SU-DHL-6 (cell line): ENCODE results near the gene GPR153.

ENCODE experiments used
- H2AFZ ChIP-seq: fragments of 200-600 bp; sonication (generic); 2 replicates; pipeline ENCODE4 v1.6.1; 2014; ENCODE audit warnings: low read depth, mild to moderate bottlenecking, moderate library complexity, mixed read lengths, antibody characterized with exemption, low read length; ENCODE audit not compliant: severe bottlenecking
- H3F3A ChIP-seq: fragments of 200-600 bp; shearing (Covaris generic); 2 replicates; pipeline ENCODE4 v1.6.0; 2016; ENCODE audit warnings: antibody characterized with exemption, mild to moderate bottlenecking; ENCODE audit not compliant: insufficient read depth
- H3K27ac ChIP-seq: fragments of 200-600 bp; sonication (generic); 2 replicates; pipeline ENCODE4 v1.5.1; 2016; ENCODE audit warnings: low read depth, mild to moderate bottlenecking, low read length, moderate library complexity, mixed read lengths
- H3K27me3 ChIP-seq: fragments of 200-600 bp; sonication (generic), shearing (Covaris generic); 2 replicates; pipeline ENCODE4 v1.6.0; 2014; ENCODE audit warnings: mild to moderate bottlenecking, low read length
- H3K36me3 ChIP-seq: fragments of 200-600 bp; sonication (generic); 2 replicates; pipeline ENCODE4 v1.6.1; 2014; ENCODE audit warnings: mild to moderate bottlenecking, low read length, mixed read lengths
- H3K4me2 ChIP-seq: fragments of 300-600, 200-600 bp; shearing (Covaris generic), sonication (generic); 2 replicates; pipeline ENCODE4 v1.6.0; 2014; ENCODE audit warnings: low read length, low read depth, mild to moderate bottlenecking; ENCODE audit not compliant: poor library complexity, severe bottlenecking
- H3K4me3 ChIP-seq: fragments of 200-600 bp; sonication (generic); 2 replicates; pipeline ENCODE4 v1.5.1; 2014; ENCODE audit warnings: antibody characterized with exemption, low read length, mild to moderate bottlenecking, mixed read lengths; ENCODE audit not compliant: insufficient read depth, poor library complexity, severe bottlenecking
- H3K79me2 ChIP-seq: fragments of 200-600 bp; sonication (generic); 2 replicates; pipeline ENCODE4 v1.6.1; 2014; ENCODE audit warnings: mild to moderate bottlenecking, low read length, moderate library complexity; ENCODE audit not compliant: insufficient read depth
- H3K9ac ChIP-seq: fragments of 200-600 bp; sonication (generic); 2 replicates; pipeline ENCODE4 v1.7.0; 2014; ENCODE audit warnings: mild to moderate bottlenecking, low read length
- H3K9me2 ChIP-seq: fragments of 200-600 bp; sonication (generic); replicated peaks from 2 replicates; pipeline ENCODE4 v1.6.1; 2014; ENCODE audit warnings: low read length; ENCODE audit not compliant: insufficient read depth
- H3K9me3 ChIP-seq: fragments of 200-600 bp; sonication (generic); 2 replicates; pipeline ENCODE4 v1.6.1; 2014; ENCODE audit warnings: low read length, mixed read lengths; ENCODE audit not compliant: insufficient read depth
- H4K20me1 ChIP-seq: fragments of 200-600 bp; sonication (generic); 2 replicates; pipeline ENCODE4 v1.6.1; 2014; ENCODE audit warnings: low read depth, mild to moderate bottlenecking, antibody characterized with exemption, low read length, moderate library complexity, mixed read lengths
- CTCF ChIP-seq: fragments of 200-600 bp; sonication (generic); IDR thresholded peaks from one replicate; pipeline ENCODE4 v1.5.1; 2017; ENCODE audit warnings: antibody characterized with exemption, mild to moderate bottlenecking, low read length, moderate library complexity; ENCODE audit not compliant: insufficient read depth, poor library complexity, severe bottlenecking
- EZH2phosphoT487 ChIP-seq: fragments of 200-600 bp; sonication (generic), shearing (Covaris generic); conservative IDR thresholded peaks from 2 replicates; pipeline ENCODE4 v1.6.1; 2018; ENCODE audit warnings: mild to moderate bottlenecking, antibody characterized with exemption, low read length, moderate library complexity, mixed read lengths

The GPR153 gene

GRCh38 chr1:6225651-6226050, 35.2 kb downstream of the GPR153 start:
- Histone ChIP-seq H3K4me3 (no peak overlapping the region), H4K20me1 (no peaks in the 10 kb centered on the region), H3K27ac (no peak overlapping the region), H3K9me2 (no peaks in the 10 kb centered on the region), H3K9ac (no peak overlapping the region), H2AFZ (no peak overlapping the region), H3F3A (0 out of 2 replicates have a peak, but pooled peaks cover 3% of the 10 kb centered on the region), H3K79me2 (no peaks in the 10 kb centered on the region), H3K36me3 (no peaks in the 10 kb centered on the region), H3K9me3 (no peaks in the 10 kb centered on the region), H3K27me3 (no peaks in the 10 kb centered on the region), H3K4me2 (no peak overlapping the region)
- TF ChIP-seq CTCF (no peak), EZH2phosphoT487 (no peak)

- no peak overlapping the region for H3K27ac ChIP-seq
- H3K9me2 ChIP-seq: no peaks in the 10 kb centered on the region
- no peaks in the 10 kb centered on the region for H4K20me1 ChIP-seq
- H2AFZ ChIP-seq: no peak overlapping the region
- no peaks in the 10 kb centered on the region for H3K9me3 ChIP-seq
- H3K27me3 ChIP-seq: no peaks in the 10 kb centered on the region
- no peaks in the 10 kb centered on the region for H3K36me3 ChIP-seq
- TF ChIP-seq CTCF: no peak
- no peak for TF ChIP-seq EZH2phosphoT487
- no peaks in the 10 kb centered on the region for H3F3A ChIP-seq
- no peak overlapping the region for H3K4me2 ChIP-seq
- no peak overlapping the region for H3K9ac ChIP-seq
- H3K79me2 ChIP-seq: no peaks in the 10 kb centered on the region
- H3K4me3 ChIP-seq: no peak overlapping the region
Measured at GRCh38 chr1:6224718-6225117, 36.2 kb downstream of the GPR153 start.

DNA sequence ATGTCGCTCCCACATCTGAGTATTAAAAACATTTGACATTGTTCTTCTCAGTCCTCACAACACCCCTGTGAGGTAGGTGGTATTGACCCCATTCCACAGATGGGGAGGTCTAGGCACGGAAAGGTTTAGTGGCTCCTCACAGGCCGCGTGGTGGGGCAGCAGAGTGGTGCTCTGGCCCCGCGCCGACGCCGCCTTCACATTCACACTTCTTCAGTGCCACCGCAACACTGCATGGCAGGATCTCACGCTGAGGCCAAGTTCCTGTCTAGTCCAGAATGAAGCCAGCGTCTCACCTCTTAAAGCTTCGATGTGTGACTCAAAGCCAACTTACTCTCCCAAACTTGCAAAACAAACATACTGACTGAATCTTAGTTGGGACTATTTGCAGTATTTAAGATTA, 37.3 kb downstream of the GPR153 start:
- H3K27me3 ChIP-seq: no peaks in the 10 kb centered on the region
- H3K4me2 ChIP-seq: no peak overlapping the region
- H3K9me2 ChIP-seq: no peaks in the 10 kb centered on the region
- H3K36me3 ChIP-seq: no peaks in the 10 kb centered on the region
- H2AFZ ChIP-seq: no peak overlapping the region
- no peaks in the 10 kb centered on the region for H3K79me2 ChIP-seq
- no peaks in the 10 kb centered on the region for H3K9me3 ChIP-seq
- TF ChIP-seq EZH2phosphoT487: no peak
- TF ChIP-seq CTCF: no peak
- H3K9ac ChIP-seq: no peak overlapping the region
- H3K4me3 ChIP-seq: no peak overlapping the region
- H3K27ac ChIP-seq: no peak overlapping the region
- no peaks in the 10 kb centered on the region for H4K20me1 ChIP-seq
- no peaks in the 10 kb centered on the region for H3F3A ChIP-seq

DNA sequence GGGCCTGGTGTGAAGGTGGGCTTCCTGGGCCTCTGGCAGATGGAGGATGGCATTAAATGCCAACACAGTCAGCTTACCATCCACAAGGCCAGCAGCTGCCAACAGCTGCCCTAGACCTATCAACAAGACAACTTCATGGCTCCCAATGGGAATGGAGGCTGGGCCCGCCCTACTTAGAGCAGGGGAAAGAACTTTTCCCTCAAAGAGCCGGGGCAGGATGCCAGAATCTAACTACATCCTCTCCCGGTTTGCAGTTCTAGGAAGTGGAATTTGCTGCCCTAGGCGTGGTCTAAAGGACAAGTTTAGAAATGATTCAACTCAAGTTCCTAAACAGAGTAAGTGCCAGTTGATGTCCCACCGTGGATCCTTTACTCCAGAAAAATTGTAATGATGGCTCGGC, 38.3 kb downstream of the GPR153 start:
- Histone ChIP-seq H3K36me3 (no peaks in the 10 kb centered on the region), H3K27ac (no peak overlapping the region), H3K9me2 (no peaks in the 10 kb centered on the region), H3K9ac (no peak overlapping the region), H3K79me2 (no peaks in the 10 kb centered on the region), H3K4me3 (no peak overlapping the region), H4K20me1 (no peaks in the 10 kb centered on the region), H2AFZ (no peak overlapping the region), H3K27me3 (no peaks in the 10 kb centered on the region), H3K9me3 (no peaks in the 10 kb centered on the region), H3K4me2 (no peak overlapping the region), H3F3A (no peaks in the 10 kb centered on the region)
- TF ChIP-seq EZH2phosphoT487 (no peak), CTCF (no peak)
